Neural progenitor cell (in vitro differentiated cells): ENCODE results near the gene SLC12A7. TPM values are rescaled to one million over a fixed set of nuclear protein-coding genes. Genes with fewer than 3 reads are reported as not detected.

Experiments
- DNase-seq: peaks from one replicate; pipeline ENCODE4 v3.0.0-alpha.2; 2016; ENCODE audit warnings: low spot score
- H2AFZ ChIP-seq: fragments of 200-600 bp; sonication (generic); replicated peaks from 2 replicates; pipeline ENCODE4 v1.6.1; 2016; ENCODE audit warnings: antibody characterized with exemption
- H3F3A ChIP-seq: fragments of 200-600 bp; sonication (generic); 2 replicates; pipeline ENCODE4 v1.6.1; 2016; ENCODE audit warnings: antibody characterized with exemption, low read depth
- H3K27ac ChIP-seq: fragments of 200-600 bp; sonication (generic); 2 replicates; pipeline ENCODE4 v1.5.1; 2016; ENCODE audit warnings: mild to moderate bottlenecking
- H3K27me3 ChIP-seq: fragments of 200-600 bp; sonication (generic); 2 replicates; pipeline ENCODE4 v1.6.1; 2016; ENCODE audit warnings: mild to moderate bottlenecking, moderate library complexity
- H3K36me3 ChIP-seq: fragments of 200-600 bp; sonication (generic); 2 replicates; pipeline ENCODE4 v1.5.1; 2016
- H3K4me1 ChIP-seq: fragments of 200-600 bp; sonication (generic); 2 replicates; pipeline ENCODE4 v1.6.1; 2016; ENCODE audit warnings: mixed run types
- H3K4me2 ChIP-seq: fragments of 200-600 bp; sonication (generic); 2 replicates; pipeline ENCODE4 v1.6.1; 2016
- H3K4me3 ChIP-seq: fragments of 200-600 bp; sonication (generic); 2 replicates; pipeline ENCODE4 v1.5.1; 2016
- H3K79me2 ChIP-seq: fragments of 200-600 bp; sonication (generic); 2 replicates; pipeline ENCODE4 v1.6.1; 2016; ENCODE audit warnings: low read depth
- H3K9ac ChIP-seq: fragments of 200-600 bp; sonication (generic); 2 replicates; pipeline ENCODE4 v1.6.1; 2016
- H3K9me3 ChIP-seq: fragments of 200-600 bp; sonication (generic); 2 replicates; pipeline ENCODE4 v1.5.1; 2016; ENCODE audit warnings: low read depth
- H4K20me1 ChIP-seq: fragments of 200-600 bp; sonication (generic); 2 replicates; pipeline ENCODE4 v1.6.1; 2016; ENCODE audit warnings: low read depth
- H3K27ac Mint-ChIP-seq: 3 replicates; pipeline ENCODE4 v1.8.0; 2021; ENCODE audit warnings: mixed read lengths
- H3K27me3 Mint-ChIP-seq: 2 replicates; pipeline ENCODE4 v1.8.0; 2022; ENCODE audit warnings: low read depth, mild to moderate bottlenecking, inconsistent platforms, moderate library complexity, mixed read lengths; ENCODE audit not compliant: insufficient read depth
- H3K36me3 Mint-ChIP-seq: 3 replicates; pipeline ENCODE4 v1.8.0; 2021; ENCODE audit warnings: mixed read lengths
- H3K4me1 Mint-ChIP-seq: 3 replicates; pipeline ENCODE4 v1.8.0; 2021; ENCODE audit warnings: mixed read lengths
- H3K4me3 Mint-ChIP-seq: 3 replicates; pipeline ENCODE4 v1.8.0; 2021; ENCODE audit warnings: mild to moderate bottlenecking, moderate library complexity, mixed read lengths
- H3K9me3 Mint-ChIP-seq: 3 replicates; pipeline ENCODE4 v1.8.0; 2020; ENCODE audit warnings: mixed read lengths
- EZH2 ChIP-seq: fragments of 200-600 bp; sonication (generic); IDR thresholded peaks from 2 replicates; pipeline ENCODE4 v1.6.1; 2017; ENCODE audit warnings: antibody characterized with exemption, mild to moderate bottlenecking, moderate library complexity
- EZH2phosphoT487 ChIP-seq: fragments of 200-600 bp; sonication (generic); IDR thresholded peaks from 2 replicates; pipeline ENCODE4 v1.6.1; 2017; ENCODE audit warnings: antibody characterized with exemption
- total RNA-seq: library from RNA; depleted of rRNA; stranded (reverse); fragments of >200 nt; gene quantifications from 2 replicates; pipeline ENCODE4 v1.2.3, GENCODE V29; 2015; ENCODE audit warnings: low replicate concordance
- TF ChIP-seq, protein P1 (sequence below): fragments of 200-600 bp; sonication (generic); IDR thresholded peaks from 2 replicates; pipeline ENCODE4 v1.5.1; 2017; ENCODE audit warnings: antibody characterized with exemption, mild to moderate bottlenecking

SLC12A7 gene
- total RNA-seq, 1 donor from 2014 or later = 7.5 TPM

DNA sequence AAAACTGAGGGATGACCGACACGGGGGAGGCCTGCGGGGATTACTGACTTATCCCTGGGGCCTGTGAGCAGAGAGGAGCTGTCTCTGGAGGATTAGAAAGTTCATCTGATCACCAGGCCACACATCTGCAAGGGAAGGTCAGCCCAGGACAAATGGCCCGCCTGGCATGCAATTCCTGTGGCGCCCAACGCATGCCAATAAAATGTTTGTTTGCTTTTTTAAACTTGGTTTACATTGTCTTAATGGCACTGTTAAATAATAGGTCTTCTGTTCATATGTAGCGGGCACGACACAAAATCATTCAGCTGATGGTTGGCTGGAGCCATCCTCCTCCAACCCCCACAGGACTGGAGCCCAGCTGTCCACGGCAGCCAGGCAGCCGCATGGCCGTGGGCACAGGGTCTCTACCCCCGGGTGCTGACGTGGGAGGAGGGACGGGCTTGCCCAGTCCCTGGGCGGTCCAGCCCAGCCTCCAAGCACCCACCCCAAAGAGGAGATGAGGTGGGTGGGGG is 41.0 kb upstream of the SLC12A7 start:
- no peaks in the 10 kb centered on the region for H3K79me2 ChIP-seq
- Mint-ChIP-seq H3K9me3 (peaks cover 7% of the 10 kb centered on the region), H3K4me3 (peak overlapping the region; percentile 38), H3K27me3 (peaks cover 29% of the 10 kb centered on the region), H3K36me3 (peaks cover 5% of the 10 kb centered on the region), H3K4me1 (peaks cover 18% of the 10 kb centered on the region), H3K27ac (no peak overlapping the region)
- no peak overlapping the region for H2AFZ ChIP-seq
- TF ChIP-seq EZH2phosphoT487 (no peak), EZH2 (no peak)
- TF ChIP-seq, protein P1, sequence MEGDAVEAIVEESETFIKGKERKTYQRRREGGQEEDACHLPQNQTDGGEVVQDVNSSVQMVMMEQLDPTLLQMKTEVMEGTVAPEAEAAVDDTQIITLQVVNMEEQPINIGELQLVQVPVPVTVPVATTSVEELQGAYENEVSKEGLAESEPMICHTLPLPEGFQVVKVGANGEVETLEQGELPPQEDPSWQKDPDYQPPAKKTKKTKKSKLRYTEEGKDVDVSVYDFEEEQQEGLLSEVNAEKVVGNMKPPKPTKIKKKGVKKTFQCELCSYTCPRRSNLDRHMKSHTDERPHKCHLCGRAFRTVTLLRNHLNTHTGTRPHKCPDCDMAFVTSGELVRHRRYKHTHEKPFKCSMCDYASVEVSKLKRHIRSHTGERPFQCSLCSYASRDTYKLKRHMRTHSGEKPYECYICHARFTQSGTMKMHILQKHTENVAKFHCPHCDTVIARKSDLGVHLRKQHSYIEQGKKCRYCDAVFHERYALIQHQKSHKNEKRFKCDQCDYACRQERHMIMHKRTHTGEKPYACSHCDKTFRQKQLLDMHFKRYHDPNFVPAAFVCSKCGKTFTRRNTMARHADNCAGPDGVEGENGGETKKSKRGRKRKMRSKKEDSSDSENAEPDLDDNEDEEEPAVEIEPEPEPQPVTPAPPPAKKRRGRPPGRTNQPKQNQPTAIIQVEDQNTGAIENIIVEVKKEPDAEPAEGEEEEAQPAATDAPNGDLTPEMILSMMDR = no peak
- H3K27me3 ChIP-seq = peaks cover 56% of the 10 kb centered on the region
- H3K9me3 ChIP-seq = no peaks in the 10 kb centered on the region
- H3K27ac ChIP-seq = no peak overlapping the region
- no peak overlapping the region for H3K4me3 ChIP-seq
- peak; percentile 38 for DNase-seq
- H3F3A ChIP-seq = no peaks in the 10 kb centered on the region
- H4K20me1 ChIP-seq = peaks cover 3% of the 10 kb centered on the region
- H3K36me3 ChIP-seq = no peaks in the 10 kb centered on the region
- no peaks in the 10 kb centered on the region for H3K4me1 ChIP-seq
- no peak overlapping the region for H3K9ac ChIP-seq
- no peak overlapping the region for H3K4me2 ChIP-seq

DNA sequence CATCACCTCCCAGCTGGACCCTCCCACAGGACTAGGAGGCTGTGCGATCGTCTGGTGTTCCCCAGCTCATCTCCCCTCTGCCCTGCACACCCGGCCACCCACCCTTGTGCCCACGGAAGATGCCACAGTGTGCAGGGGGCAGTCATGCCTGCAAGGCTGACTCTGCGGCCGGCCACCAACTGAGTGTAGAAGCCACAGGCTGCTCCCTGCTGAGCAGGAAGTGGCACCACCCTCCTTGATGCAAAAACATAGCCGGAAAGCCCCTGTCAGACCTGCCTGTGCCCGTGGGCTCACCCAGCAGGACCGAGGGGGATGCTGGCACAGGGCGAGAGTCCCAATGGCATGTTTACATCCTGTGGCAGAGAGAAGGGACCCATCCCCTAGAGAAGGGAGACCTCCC is 40.3 kb upstream of the SLC12A7 start:
- Histone ChIP-seq H3K27me3 (peaks cover 49% of the 10 kb centered on the region), H3K4me1 (no peaks in the 10 kb centered on the region), H3K4me2 (no peak overlapping the region), H3K9me3 (no peaks in the 10 kb centered on the region), H3K9ac (no peak overlapping the region), H3K79me2 (no peaks in the 10 kb centered on the region), H3F3A (no peaks in the 10 kb centered on the region), H3K27ac (no peak overlapping the region), H3K4me3 (no peak overlapping the region), H4K20me1 (peaks cover 3% of the 10 kb centered on the region), H2AFZ (no peak overlapping the region), H3K36me3 (no peaks in the 10 kb centered on the region)
- peaks cover 23% of the 10 kb centered on the region for H3K27me3 Mint-ChIP-seq
- peaks cover under 1% of the 10 kb centered on the region for H3K36me3 Mint-ChIP-seq
- H3K4me1 Mint-ChIP-seq = peaks cover 18% of the 10 kb centered on the region
- H3K9me3 Mint-ChIP-seq = peaks cover 2% of the 10 kb centered on the region
- H3K27ac Mint-ChIP-seq = no peak overlapping the region
- no peak overlapping the region for H3K4me3 Mint-ChIP-seq
- TF ChIP-seq, protein P1 = no peak
- TF ChIP-seq EZH2phosphoT487 (no peak), EZH2 (no peak)
- DNase-seq = no peak

DNA sequence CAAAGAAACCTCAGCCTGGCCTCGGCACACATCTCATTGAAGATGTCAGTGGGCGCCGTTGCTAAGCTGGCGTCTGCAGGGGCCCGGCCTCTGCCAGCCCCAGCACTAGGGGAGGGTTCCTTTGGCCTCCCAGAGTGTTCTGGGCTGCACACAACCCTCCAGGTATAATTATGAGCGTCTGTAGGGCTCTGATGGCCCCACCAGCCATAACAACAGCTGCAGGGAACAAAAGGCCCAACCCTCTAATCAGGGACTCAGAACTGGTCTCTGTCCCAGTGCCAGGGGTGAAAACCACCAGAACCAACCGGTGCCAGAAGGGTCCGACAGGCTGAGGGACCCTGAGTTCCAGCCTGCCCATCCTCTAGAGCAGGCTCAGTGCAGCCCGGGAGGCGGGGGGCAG is 39.5 kb upstream of the SLC12A7 start:
- no peak overlapping the region for H3K4me2 ChIP-seq
- H3K4me1 ChIP-seq = no peaks in the 10 kb centered on the region
- no peak for DNase-seq
- H3K27ac ChIP-seq = no peak overlapping the region
- no peak overlapping the region for H3K9ac ChIP-seq
- Mint-ChIP-seq H3K27me3 (peaks cover 15% of the 10 kb centered on the region), H3K27ac (peak overlapping the region; percentile 54), H3K4me3 (no peak overlapping the region), H3K9me3 (no peaks in the 10 kb centered on the region), H3K36me3 (no peaks in the 10 kb centered on the region), H3K4me1 (peaks cover 23% of the 10 kb centered on the region)
- H3K36me3 ChIP-seq = no peaks in the 10 kb centered on the region
- no peaks in the 10 kb centered on the region for H3F3A ChIP-seq
- H4K20me1 ChIP-seq = peaks cover 3% of the 10 kb centered on the region
- H2AFZ ChIP-seq = no peak overlapping the region
- no peaks in the 10 kb centered on the region for H3K9me3 ChIP-seq
- no peak for TF ChIP-seq EZH2phosphoT487
- TF ChIP-seq, protein P1 = no peak
- TF ChIP-seq EZH2 = no peak
- H3K4me3 ChIP-seq = no peak overlapping the region
- H3K79me2 ChIP-seq = no peaks in the 10 kb centered on the region
- H3K27me3 ChIP-seq = peaks cover 41% of the 10 kb centered on the region
